ENCODE data around the gene KIF23.

Gene KIF23

GRCh38 chr15:69466733-69467132 lies 52.6 kb downstream of the KIF23 start:
- DNase-seq (ENCODE audit: low read depth), result no peak

- DNase-seq (ENCODE audit: low read depth), result no peak
These were observed 53.5 kb downstream of the KIF23 start for GRCh38 chr15:69467636-69468035.

- DNase-seq (ENCODE audit: low read depth), result peak; percentile 79
These were observed 54.3 kb downstream of the KIF23 start for GRCh38 chr15:69468241-69469121.

- no peak for DNase-seq (ENCODE audit: low read depth)
These were observed 55.5 kb downstream of the KIF23 start for GRCh38 chr15:69469467-69470201.

- no peak for DNase-seq (ENCODE audit: low read depth)
These were observed 57.9 kb downstream of the KIF23 start for GRCh38 chr15:69472046-69472445.

GRCh38 chr15:69472562-69472961 lies 58.4 kb downstream of the KIF23 start:
- no peak for DNase-seq (ENCODE audit: low read depth)

GRCh38 chr15:69474291-69474690 lies 60.1 kb downstream of the KIF23 start:
- no peak for DNase-seq (ENCODE audit: low read depth)

- no peak for DNase-seq (ENCODE audit: low read depth)
These were observed 60.8 kb downstream of the KIF23 start for GRCh38 chr15:69474846-69475455.

- peak; percentile 57 for DNase-seq (ENCODE audit: low read depth)
These were observed 61.7 kb downstream of the KIF23 start for GRCh38 chr15:69475769-69476358.

- DNase-seq (ENCODE audit: low read depth), result no peak
These were observed 62.7 kb downstream of the KIF23 start for GRCh38 chr15:69476704-69477473.

GRCh38 chr15:69478259-69478781 lies 64.2 kb downstream of the KIF23 start:
- peak; percentile 29 for DNase-seq (ENCODE audit: low read depth)

GRCh38 chr15:69479081-69479480 lies 64.9 kb downstream of the KIF23 start:
- no peak for DNase-seq (ENCODE audit: low read depth)

- no peak for DNase-seq (ENCODE audit: low read depth)
These were observed 65.8 kb downstream of the KIF23 start for GRCh38 chr15:69479971-69480370.

- no peak for DNase-seq (ENCODE audit: low read depth)
These were observed 66.8 kb downstream of the KIF23 start for GRCh38 chr15:69480932-69481331.

- DNase-seq (ENCODE audit: low read depth), result no peak
These were observed 68.6 kb downstream of the KIF23 start for GRCh38 chr15:69482686-69483256.

- no peak for DNase-seq (ENCODE audit: low read depth)
These were observed 70.7 kb downstream of the KIF23 start for GRCh38 chr15:69484837-69485236.

- DNase-seq (ENCODE audit: low read depth), result no peak
These were observed 72.4 kb downstream of the KIF23 start for GRCh38 chr15:69486481-69487110.

- DNase-seq (ENCODE audit: low read depth), result no peak
These were observed 75.0 kb downstream of the KIF23 start for GRCh38 chr15:69489073-69489571.

- no peak for DNase-seq (ENCODE audit: low read depth)
These were observed 76.3 kb downstream of the KIF23 start for GRCh38 chr15:69490356-69491037.

GRCh38 chr15:69491038-69491505 lies 76.9 kb downstream of the KIF23 start:
- no peak for DNase-seq (ENCODE audit: low read depth)

Measured in stimulated activated CD4-positive, alpha-beta T cell treated with anti-CD3 and anti-CD28 coated beads, Interleukin-2, amount 100 ng/mL, for 4 hours (primary cell).